Limb (tissue), 2 donors: Measurements from ENCODE around the gene GSTA2.
A peak's percentile ranks its signal among the peaks of the same experiment; 100 is the strongest.
"Not testable (repeated sequence)": the region's sequence is repeated elsewhere in the genome, so short reads cannot be mapped to it uniquely, and the experiment has no call there.

Experiments
- DNase-seq, 2 donors: peaks; one replicate each; pipeline ENCODE4 v3.0.0-alpha.2; 2016; ENCODE audit errors: extremely low spot score in 2 of 2

The GSTA2 gene

DNA sequence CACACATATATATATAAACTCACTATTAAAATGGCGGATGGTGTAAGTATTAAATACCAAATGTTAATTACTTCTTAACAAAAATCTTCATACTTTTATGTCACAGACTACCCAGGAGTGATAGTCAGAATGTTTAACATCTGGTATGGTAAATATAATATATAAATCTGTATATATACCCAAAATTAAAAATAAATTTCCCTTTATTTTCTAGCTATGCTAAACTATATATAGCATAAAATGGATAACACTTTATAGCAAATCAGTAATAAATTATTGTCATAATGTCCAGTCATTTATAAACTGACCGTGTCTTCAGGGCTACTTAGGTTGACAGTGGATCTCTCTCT, 37.1 kb downstream of the GSTA2 start:
- DNase-seq: no peak

- DNase-seq: no peak
These were observed 37.6 kb downstream of the GSTA2 start for GRCh38 chr6:52725535-52726192.

DNA sequence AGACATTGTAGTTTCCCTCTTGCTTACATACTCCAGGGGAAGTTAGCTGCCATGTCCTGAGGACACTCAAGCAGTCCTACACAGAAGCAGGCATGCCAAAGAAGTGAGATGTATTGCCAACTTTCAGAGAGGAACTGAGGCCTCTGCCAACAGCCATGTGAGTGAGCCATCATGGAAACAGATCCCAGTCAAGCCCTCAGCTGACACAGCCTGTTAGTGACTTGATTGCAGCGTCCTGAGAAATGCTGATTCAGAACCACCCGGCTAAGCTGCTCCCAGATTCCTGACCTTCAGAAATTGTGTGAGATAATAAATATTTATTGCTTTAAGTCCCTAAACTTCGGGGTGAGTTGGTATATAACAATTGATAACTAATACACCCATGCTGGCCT, 38.1 kb downstream of the GSTA2 start:
- DNase-seq: no peak

DNA sequence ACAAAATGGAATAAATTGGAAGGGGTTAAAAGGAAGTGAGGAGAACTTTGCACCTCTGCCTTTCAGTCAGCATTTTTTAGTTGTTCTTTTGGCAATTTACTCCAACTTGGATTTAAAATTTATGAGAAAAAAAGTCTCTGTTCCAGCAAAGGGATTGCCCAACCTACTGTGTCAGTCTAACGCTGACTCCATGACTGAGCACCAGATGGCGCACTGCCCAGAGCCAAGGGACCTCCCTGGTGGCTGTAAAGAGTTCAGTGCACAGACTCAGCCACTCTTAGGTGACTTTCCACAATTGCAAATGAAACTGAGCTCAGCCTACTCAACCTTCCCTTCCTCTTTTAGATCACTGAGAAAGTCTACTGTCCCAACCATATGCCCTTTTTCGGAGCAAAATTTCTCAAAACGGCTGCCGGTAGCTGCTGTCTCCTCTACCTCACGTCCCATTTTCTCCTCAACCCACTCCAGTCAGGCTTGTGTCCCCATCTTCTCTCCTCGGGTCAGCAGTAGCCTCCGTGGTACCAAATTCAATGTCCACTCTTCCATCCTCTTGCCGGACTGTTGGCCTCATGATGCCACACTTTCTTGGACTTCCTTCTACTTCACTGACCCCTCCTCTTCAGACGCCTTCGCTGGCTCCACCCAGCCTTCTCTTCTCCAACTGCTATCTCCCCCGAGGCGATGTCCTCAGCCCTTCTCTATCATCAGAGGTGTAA, 38.7 kb downstream of the GSTA2 start:
- peak in 1 of 2 donors; percentile 54 for DNase-seq

GRCh38 chr6:52724042-52724405, 39.3 kb downstream of the GSTA2 start:
- no peak for DNase-seq

GRCh38 chr6:52720321-52720720, 43.0 kb downstream of the GSTA2 start:
- no peak for DNase-seq

- no peak for DNase-seq
These were observed 44.7 kb downstream of the GSTA2 start for GRCh38 chr6:52718550-52718949.

GRCh38 chr6:52714761-52715160, 48.5 kb downstream of the GSTA2 start:
- DNase-seq: not testable (repeated sequence)

DNA sequence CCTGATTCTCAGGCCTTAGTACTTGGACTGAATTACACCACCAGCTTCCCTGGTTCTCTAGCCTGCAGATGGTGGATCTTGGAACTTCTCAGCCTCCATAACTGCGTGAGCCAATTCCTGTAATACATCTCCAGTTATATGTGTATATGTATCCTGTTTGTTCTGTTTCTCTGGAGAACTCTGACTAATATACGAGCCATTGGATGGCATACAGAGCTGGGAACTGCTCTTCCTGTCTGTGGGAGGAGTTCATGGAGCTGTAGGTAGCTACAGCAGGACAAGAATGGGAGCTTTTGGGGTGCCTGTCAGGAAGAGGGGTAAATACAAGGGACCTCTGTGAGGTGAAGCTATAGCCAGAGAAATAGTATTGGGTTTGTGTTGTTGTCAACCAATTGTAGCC, 51.1 kb downstream of the GSTA2 start:
- DNase-seq: no peak

DNA sequence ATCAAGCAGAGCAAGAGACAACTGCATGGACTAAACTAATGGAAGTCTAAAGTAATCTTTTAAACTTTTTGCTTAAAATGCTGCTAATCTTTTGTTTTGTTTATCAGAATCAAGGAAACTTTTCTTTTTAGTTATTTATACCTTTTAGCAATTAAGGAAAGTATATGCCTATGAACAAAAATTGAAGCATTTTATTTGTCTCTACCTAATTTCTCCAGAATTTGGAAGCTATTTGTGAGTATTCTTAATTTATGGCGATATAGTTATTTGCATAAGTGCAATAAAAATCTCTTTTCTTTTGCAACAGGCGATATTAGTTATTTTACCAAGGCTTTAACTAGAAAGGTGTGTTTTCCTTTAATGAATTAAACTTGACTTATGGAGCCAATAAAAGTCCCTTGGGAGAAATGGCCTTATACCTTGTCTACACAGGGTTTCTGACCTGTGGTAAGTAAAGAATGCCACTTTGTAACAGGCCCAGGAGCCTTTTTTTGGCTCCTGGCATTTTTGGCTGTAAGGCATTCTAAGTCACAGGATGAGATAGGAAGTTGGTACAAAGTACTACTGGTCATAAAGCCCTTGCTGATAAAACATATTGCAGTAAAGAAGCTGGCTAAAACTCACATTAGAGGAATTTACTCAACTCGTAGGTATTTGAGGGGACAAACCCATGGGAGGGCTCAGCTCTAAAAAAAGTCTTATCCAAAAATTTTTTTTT, 55.2 kb downstream of the GSTA2 start:
- DNase-seq: no peak

GRCh38 chr6:52706001-52706400, 57.3 kb downstream of the GSTA2 start:
- no peak for DNase-seq

GRCh38 chr6:52704781-52705502, 58.3 kb downstream of the GSTA2 start:
- DNase-seq: not testable (repeated sequence)

- no peak for DNase-seq
These were observed 59.2 kb downstream of the GSTA2 start for GRCh38 chr6:52704060-52704459.
